H9 (cell line): ENCODE measurements around the gene TTC28. TPM values are rescaled to one million over a fixed set of nuclear protein-coding genes. Genes with fewer than 3 reads are reported as not detected.

ENCODE experiments used
- DNase-seq: peaks from one replicate; pipeline ENCODE4 v3.0.0-alpha.2; 2017
- H2AFZ ChIP-seq: one replicate; pipeline ENCODE4 v1.6.1; 2013; ENCODE audit warnings: mild to moderate bottlenecking, low read length, control low read depth, moderate library complexity
- H2AK5ac ChIP-seq: 2 replicates; pipeline ENCODE4 v1.6.1; 2013; ENCODE audit warnings: low read length, control low read depth, mixed read lengths; ENCODE audit not compliant: insufficient read length
- H2BK120ac ChIP-seq: one replicate; pipeline ENCODE4 v1.6.1; 2013; ENCODE audit warnings: low read depth, mild to moderate bottlenecking, low read length, control low read depth, inconsistent platforms; ENCODE audit not compliant: poor library complexity, severe bottlenecking
- H2BK12ac ChIP-seq: 2 replicates; pipeline ENCODE4 v1.6.1; 2013; ENCODE audit warnings: low read length, control low read depth, mixed read lengths, low read depth; ENCODE audit not compliant: insufficient read length
- H2BK15ac ChIP-seq: 2 replicates; pipeline ENCODE4 v1.6.1; 2013; ENCODE audit warnings: low read depth, low read length, control low read depth
- H2BK20ac ChIP-seq: one replicate; pipeline ENCODE4 v1.6.1; 2013; ENCODE audit warnings: low read depth, mild to moderate bottlenecking, low read length, control low read depth, inconsistent platforms; ENCODE audit not compliant: poor library complexity, severe bottlenecking
- H2BK5ac ChIP-seq: 2 replicates; pipeline ENCODE4 v1.6.1; 2013; ENCODE audit warnings: low read length, control low read depth, mixed read lengths; ENCODE audit not compliant: insufficient read length
- H3K14ac ChIP-seq: 2 replicates; pipeline ENCODE4 v1.6.1; 2013; ENCODE audit warnings: low read length, control low read depth; ENCODE audit not compliant: insufficient read depth
- H3K18ac ChIP-seq: 2 replicates; pipeline ENCODE4 v1.6.1; 2013; ENCODE audit warnings: low read depth, mild to moderate bottlenecking, mixed read lengths, low read length, control low read depth; ENCODE audit not compliant: insufficient read length
- H3K23ac ChIP-seq: 2 replicates; pipeline ENCODE4 v1.6.1; 2013; ENCODE audit warnings: low read length, control low read depth, mixed read lengths, low read depth; ENCODE audit not compliant: insufficient read length
- H3K23me2 ChIP-seq: 2 replicates; pipeline ENCODE4 v1.6.1; 2013; ENCODE audit warnings: low read depth, mild to moderate bottlenecking, mixed read lengths, low read length, control low read depth; ENCODE audit not compliant: insufficient read length, poor library complexity, severe bottlenecking
- H3K27ac ChIP-seq: 2 replicates; pipeline ENCODE4 v1.5.1; 2013; ENCODE audit warnings: low read length, control low read depth, mixed read lengths, low read depth; ENCODE audit not compliant: insufficient read length
- H3K27me3 ChIP-seq: 2 replicates; pipeline ENCODE4 v1.6.1; 2013; ENCODE audit warnings: low read length, control low read depth, inconsistent platforms; ENCODE audit not compliant: insufficient read depth
- H3K4ac ChIP-seq: 2 replicates; pipeline ENCODE4 v1.6.1; 2013; ENCODE audit warnings: low read depth, mild to moderate bottlenecking, control low read depth, inconsistent platforms, low read length, moderate library complexity
- H3K4me1 ChIP-seq: 2 replicates; pipeline ENCODE4 v1.6.1; 2013; ENCODE audit warnings: low read length, control low read depth, inconsistent platforms; ENCODE audit not compliant: insufficient read depth
- H3K4me2 ChIP-seq: 2 replicates; pipeline ENCODE4 v1.6.1; 2013; ENCODE audit warnings: low read length, control low read depth, mixed read lengths; ENCODE audit not compliant: insufficient read length, insufficient read depth
- H3K56ac ChIP-seq: 2 replicates; pipeline ENCODE4 v1.6.1; 2013; ENCODE audit warnings: low read depth, mild to moderate bottlenecking, mixed read lengths, low read length, control low read depth; ENCODE audit not compliant: insufficient read length
- H3K79me1 ChIP-seq: 2 replicates; pipeline ENCODE4 v1.6.1; 2013; ENCODE audit warnings: low read depth, mild to moderate bottlenecking, moderate library complexity, low read length, control low read depth, inconsistent platforms; ENCODE audit not compliant: insufficient read depth, poor library complexity, severe bottlenecking
- H3K79me2 ChIP-seq: 2 replicates; pipeline ENCODE4 v1.6.1; 2013; ENCODE audit warnings: low read length, control low read depth, inconsistent platforms; ENCODE audit not compliant: insufficient read depth
- H3K9ac ChIP-seq: 2 replicates; pipeline ENCODE4 v1.6.1; 2013; ENCODE audit warnings: low read length, control low read depth, mixed read lengths; ENCODE audit not compliant: insufficient read length; ENCODE audit errors: extremely low read depth
- H3K9me3 ChIP-seq: one replicate; pipeline ENCODE4 v1.6.1; 2013; ENCODE audit warnings: low read depth, low read length, inconsistent platforms; ENCODE audit not compliant: control insufficient read depth
- H3T11ph ChIP-seq: one replicate; pipeline ENCODE4 v1.6.1; 2013; ENCODE audit warnings: mild to moderate bottlenecking, low read length, control low read depth, inconsistent platforms
- H4K20me1 ChIP-seq: one replicate; pipeline ENCODE4 v1.6.1; 2013; ENCODE audit not compliant: control insufficient read depth, insufficient read length, insufficient read depth
- H4K5ac ChIP-seq: 2 replicates; pipeline ENCODE4 v1.6.1; 2013; ENCODE audit warnings: low read depth, mild to moderate bottlenecking, mixed read lengths, low read length, control low read depth; ENCODE audit not compliant: insufficient read length
- H4K8ac ChIP-seq: replicated peaks from 2 replicates; pipeline ENCODE4 v1.6.1; 2013; ENCODE audit warnings: low read length, control low read depth, mixed read lengths, low read depth; ENCODE audit not compliant: insufficient read length
- H4K91ac ChIP-seq: 2 replicates; pipeline ENCODE4 v1.6.1; 2013; ENCODE audit warnings: low read depth, mild to moderate bottlenecking, moderate library complexity, mixed read lengths, low read length, control low read depth; ENCODE audit not compliant: insufficient read length
- H3K27ac Mint-ChIP-seq, 3 experiments: 2 replicates in 2 of 3; 3 replicates in 1 of 3; pipeline ENCODE4 v1.8.0; 2020 to 2021; ENCODE audit warnings: mixed read lengths in 3 of 3, mild to moderate bottlenecking in 1 of 3, moderate library complexity in 1 of 3
- H3K27me3 Mint-ChIP-seq: 2 replicates; pipeline ENCODE4 v1.8.0; 2021; ENCODE audit warnings: low read depth, mild to moderate bottlenecking, moderate library complexity, mixed read lengths
- H3K36me3 Mint-ChIP-seq, 3 experiments: 2 replicates in 2 of 3; 3 replicates in 1 of 3; pipeline ENCODE4 v1.8.0; 2020 to 2021; ENCODE audit warnings: low read depth in 3 of 3, mixed read lengths in 3 of 3; ENCODE audit not compliant: insufficient read depth in 1 of 3
- H3K4me1 Mint-ChIP-seq, 2 experiments: 2 replicates each; pipeline ENCODE4 v1.8.0; 2020; ENCODE audit warnings: mixed read lengths in 2 of 2
- H3K4me3 Mint-ChIP-seq, 2 experiments: 2 replicates in 1 of 2; 3 replicates in 1 of 2; pipeline ENCODE4 v1.8.0; 2020 to 2021; ENCODE audit warnings: mild to moderate bottlenecking in 2 of 2, mixed read lengths in 2 of 2, moderate library complexity in 1 of 2
- H3K9me3 Mint-ChIP-seq, 2 experiments: 2 replicates in 1 of 2; 3 replicates in 1 of 2; pipeline ENCODE4 v1.8.0; 2020; ENCODE audit warnings: mild to moderate bottlenecking in 2 of 2, mixed read lengths in 2 of 2, moderate library complexity in 1 of 2
- WGBS: extraction: QIAGEN DNeasy Blood & Tissue Kit; methylation state at CpG from one replicate; pipeline ENCODE4 v1.1.7; 2013; ENCODE audit warnings: missing lambda C conversion rate, low lambda C conversion rate, mixed read lengths; ENCODE audit not compliant: insufficient read length; ENCODE audit errors: extremely low coverage; 5-methylcytosine and 5-hydroxymethylcytosine counted together
- total RNA-seq: library from RNA; stranded (reverse); gene quantifications from 2 replicates; pipeline ENCODE4 v1.2.1, GENCODE V29; 2021
- TF ChIP-seq, protein P1 (sequence below): fragments of 200-600 bp; sonication (generic); conservative IDR thresholded peaks from 3 replicates; pipeline ENCODE4 v1.8.0; 2021; ENCODE audit warnings: antibody characterized with exemption, mild to moderate bottlenecking

TTC28 gene
- total RNA-seq, 1 experiment from 2014 or later = 13.6 TPM

DNA sequence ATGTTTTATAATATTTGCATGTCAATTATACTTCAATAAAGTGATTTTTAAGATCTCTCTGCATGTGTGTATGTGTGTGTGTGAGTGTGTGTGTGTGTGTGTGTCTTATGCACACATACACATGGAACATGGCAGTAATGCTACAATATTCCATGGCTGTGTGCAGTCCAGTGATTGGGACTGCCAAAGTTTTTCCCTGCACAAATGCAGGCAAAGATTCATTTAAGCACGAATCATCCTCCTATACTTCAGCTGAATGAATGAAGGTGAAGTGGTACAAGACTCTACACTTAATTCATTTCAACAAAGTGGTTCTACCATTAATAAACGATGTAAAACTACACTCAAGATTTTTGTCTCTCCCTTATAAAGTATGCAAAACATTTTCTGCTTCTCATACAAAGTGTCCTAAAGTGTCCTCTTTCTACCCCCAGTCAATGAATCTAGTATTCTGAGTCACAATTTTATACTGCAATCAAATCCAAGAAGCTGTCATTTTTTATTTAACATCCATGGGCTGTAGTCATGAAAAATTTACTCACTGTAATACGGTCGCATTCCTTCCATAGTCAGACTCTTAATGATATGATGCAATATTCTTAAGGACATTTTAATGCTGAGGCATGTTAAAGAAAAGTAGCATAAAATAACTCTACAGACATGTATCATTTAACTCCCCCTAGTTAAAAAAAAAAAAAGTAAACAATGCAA lies 132.4 kb downstream of the TTC28 start:
- H4K91ac ChIP-seq = no peak overlapping the region
- no peaks in the 10 kb centered on the region for H3K23me2 ChIP-seq
- no CpG with 5 or more reads among the region's 4 CpGs for WGBS
- H2BK15ac ChIP-seq = no peak overlapping the region
- H2BK20ac ChIP-seq = no peak overlapping the region
- H3K79me2 ChIP-seq = no peaks in the 10 kb centered on the region
- H3K4ac ChIP-seq = no peak overlapping the region
- no peaks in the 10 kb centered on the region for H4K20me1 ChIP-seq
- H3T11ph ChIP-seq = no peak overlapping the region
- H2BK5ac ChIP-seq = no peak overlapping the region
- TF ChIP-seq, protein P1, sequence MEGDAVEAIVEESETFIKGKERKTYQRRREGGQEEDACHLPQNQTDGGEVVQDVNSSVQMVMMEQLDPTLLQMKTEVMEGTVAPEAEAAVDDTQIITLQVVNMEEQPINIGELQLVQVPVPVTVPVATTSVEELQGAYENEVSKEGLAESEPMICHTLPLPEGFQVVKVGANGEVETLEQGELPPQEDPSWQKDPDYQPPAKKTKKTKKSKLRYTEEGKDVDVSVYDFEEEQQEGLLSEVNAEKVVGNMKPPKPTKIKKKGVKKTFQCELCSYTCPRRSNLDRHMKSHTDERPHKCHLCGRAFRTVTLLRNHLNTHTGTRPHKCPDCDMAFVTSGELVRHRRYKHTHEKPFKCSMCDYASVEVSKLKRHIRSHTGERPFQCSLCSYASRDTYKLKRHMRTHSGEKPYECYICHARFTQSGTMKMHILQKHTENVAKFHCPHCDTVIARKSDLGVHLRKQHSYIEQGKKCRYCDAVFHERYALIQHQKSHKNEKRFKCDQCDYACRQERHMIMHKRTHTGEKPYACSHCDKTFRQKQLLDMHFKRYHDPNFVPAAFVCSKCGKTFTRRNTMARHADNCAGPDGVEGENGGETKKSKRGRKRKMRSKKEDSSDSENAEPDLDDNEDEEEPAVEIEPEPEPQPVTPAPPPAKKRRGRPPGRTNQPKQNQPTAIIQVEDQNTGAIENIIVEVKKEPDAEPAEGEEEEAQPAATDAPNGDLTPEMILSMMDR = no peak
- no peak overlapping the region for H3K14ac ChIP-seq
- no peak overlapping the region for H4K8ac ChIP-seq
- H3K56ac ChIP-seq = no peak overlapping the region
- no peaks in the 10 kb centered on the region for H3K9me3 ChIP-seq
- H2BK12ac ChIP-seq = no peak overlapping the region
- DNase-seq = no peak
- no peaks in the 10 kb centered on the region for H3K79me1 ChIP-seq
- no peak overlapping the region for H2BK120ac ChIP-seq
- no peak overlapping the region for H3K27ac ChIP-seq
- no peak overlapping the region for H2AFZ ChIP-seq
- H3K27me3 ChIP-seq = no peaks in the 10 kb centered on the region
- Mint-ChIP-seq H3K27ac (no peak overlapping the region), H3K27me3 (no peaks in the 10 kb centered on the region), H3K4me3 (no peak overlapping the region), H3K9me3 (peaks cover 10 to 13% of the 10 kb centered on the region in 2 experiments), H3K36me3 (peaks cover 4 to 16% (median 8%) of the 10 kb centered on the region in 3 experiments), H3K4me1 (peaks cover 7% of the 10 kb centered on the region in 2 experiments)
- H3K23ac ChIP-seq = no peak overlapping the region
- no peaks in the 10 kb centered on the region for H3K4me1 ChIP-seq
- H3K4me2 ChIP-seq = no peak overlapping the region
- no peak overlapping the region for H3K9ac ChIP-seq
- H4K5ac ChIP-seq = no peak overlapping the region
- H2AK5ac ChIP-seq = no peak overlapping the region
- no peak overlapping the region for H3K18ac ChIP-seq
